ENCODE data around the gene KCNH1.

The KCNH1 gene

GRCh38 chr1:210776712-210777111, 357.2 kb downstream of the KCNH1 start:
- TF ChIP-seq NFIC (IDR thresholded peaks at IDR 0.05) (no peak), CREB1 (IDR thresholded peaks at IDR 0.05; ENCODE audit: low read depth) (no peak), EGR1 (IDR thresholded peaks at IDR 0.05) (no peak), USF1 (IDR thresholded peaks at IDR 0.05) (no peak), TAF1 (IDR thresholded peaks at IDR 0.05; ENCODE audit: low read depth) (no peak), MAX (IDR thresholded peaks at IDR 0.05) (no peak), TCF12 (IDR thresholded peaks at IDR 0.05; ENCODE audit: low read depth) (no peak), YY1 (IDR thresholded peaks at IDR 0.05; ENCODE audit: low read depth) (no peak), EP300 (IDR thresholded peaks at IDR 0.05; ENCODE audit: borderline replicate concordance) (no peak), REST (IDR thresholded peaks at IDR 0.05; ENCODE audit: low read depth) (no peak), TEAD4 (IDR thresholded peaks at IDR 0.05) (no peak), RAD21 (IDR thresholded peaks at IDR 0.05; ENCODE audit: low read depth) (no peak), CEBPB (IDR thresholded peaks at IDR 0.05) (no peak), ZBTB7A (IDR thresholded peaks at IDR 0.05; ENCODE audit: low read depth) (no peak), FOXM1 (IDR thresholded peaks at IDR 0.05; ENCODE audit: borderline replicate concordance, low read depth) (no peak)

- TF ChIP-seq TCF12 (IDR thresholded peaks at IDR 0.05; ENCODE audit: low read depth): no peak
- no peak for TF ChIP-seq ZBTB7A (IDR thresholded peaks at IDR 0.05; ENCODE audit: low read depth)
- no peak for TF ChIP-seq EGR1 (IDR thresholded peaks at IDR 0.05)
- no peak for TF ChIP-seq TAF1 (IDR thresholded peaks at IDR 0.05; ENCODE audit: low read depth)
- no peak for TF ChIP-seq EP300 (IDR thresholded peaks at IDR 0.05; ENCODE audit: borderline replicate concordance)
- TF ChIP-seq NFIC (IDR thresholded peaks at IDR 0.05): no peak
- no peak for TF ChIP-seq CREB1 (IDR thresholded peaks at IDR 0.05; ENCODE audit: low read depth)
- TF ChIP-seq USF1 (IDR thresholded peaks at IDR 0.05): no peak
- no peak for TF ChIP-seq YY1 (IDR thresholded peaks at IDR 0.05; ENCODE audit: low read depth)
- TF ChIP-seq FOXM1 (IDR thresholded peaks at IDR 0.05; ENCODE audit: borderline replicate concordance, low read depth): no peak
- no peak for TF ChIP-seq TEAD4 (IDR thresholded peaks at IDR 0.05)
- TF ChIP-seq RAD21 (IDR thresholded peaks at IDR 0.05; ENCODE audit: low read depth): no peak
- no peak for TF ChIP-seq MAX (IDR thresholded peaks at IDR 0.05)
Observed at GRCh38 chr1:210775289-210775688, 358.7 kb downstream of the KCNH1 start.

- TF ChIP-seq CEBPB (IDR thresholded peaks at IDR 0.05) (no peak), YY1 (IDR thresholded peaks at IDR 0.05; ENCODE audit: low read depth) (no peak), EP300 (IDR thresholded peaks at IDR 0.05; ENCODE audit: borderline replicate concordance) (no peak), TEAD4 (IDR thresholded peaks at IDR 0.05) (no peak), REST (IDR thresholded peaks at IDR 0.05; ENCODE audit: low read depth) (no peak), TCF12 (IDR thresholded peaks at IDR 0.05; ENCODE audit: low read depth) (no peak), NFIC (IDR thresholded peaks at IDR 0.05) (no peak), TAF1 (IDR thresholded peaks at IDR 0.05; ENCODE audit: low read depth) (no peak), EGR1 (IDR thresholded peaks at IDR 0.05) (no peak), CREB1 (IDR thresholded peaks at IDR 0.05; ENCODE audit: low read depth) (no peak), MAX (IDR thresholded peaks at IDR 0.05) (no peak), FOXM1 (IDR thresholded peaks at IDR 0.05; ENCODE audit: borderline replicate concordance, low read depth) (no peak), USF1 (IDR thresholded peaks at IDR 0.05) (no peak), RAD21 (IDR thresholded peaks at IDR 0.05; ENCODE audit: low read depth) (no peak)
Observed at GRCh38 chr1:210773450-210773849, 360.5 kb downstream of the KCNH1 start.

- TF ChIP-seq NFIC (IDR thresholded peaks at IDR 0.05) (no peak), CEBPB (IDR thresholded peaks at IDR 0.05) (no peak), TEAD4 (IDR thresholded peaks at IDR 0.05) (no peak), FOXM1 (IDR thresholded peaks at IDR 0.05; ENCODE audit: borderline replicate concordance, low read depth) (no peak), MAX (IDR thresholded peaks at IDR 0.05) (no peak), EP300 (IDR thresholded peaks at IDR 0.05; ENCODE audit: borderline replicate concordance) (no peak), YY1 (IDR thresholded peaks at IDR 0.05; ENCODE audit: low read depth) (no peak), RAD21 (IDR thresholded peaks at IDR 0.05; ENCODE audit: low read depth) (no peak), REST (IDR thresholded peaks at IDR 0.05; ENCODE audit: low read depth) (no peak), ZBTB7A (IDR thresholded peaks at IDR 0.05; ENCODE audit: low read depth) (no peak), USF1 (IDR thresholded peaks at IDR 0.05) (no peak), TCF12 (IDR thresholded peaks at IDR 0.05; ENCODE audit: low read depth) (no peak), CREB1 (IDR thresholded peaks at IDR 0.05; ENCODE audit: low read depth) (no peak), TAF1 (IDR thresholded peaks at IDR 0.05; ENCODE audit: low read depth) (no peak), EGR1 (IDR thresholded peaks at IDR 0.05) (no peak)
Observed at GRCh38 chr1:210771131-210771530, 362.8 kb downstream of the KCNH1 start.
